Astrocyte (in vitro differentiated cells and primary cell): Measurements from ENCODE around the gene SEC31B. TPM values are rescaled to one million over a fixed set of nuclear protein-coding genes. Genes with fewer than 3 reads are reported as not detected.

Experiments used
- DNase-seq: peaks from one replicate; pipeline ENCODE4 v3.0.0-alpha.2; 2010; ENCODE audit warnings: low read depth
- FAIRE-seq: peaks from 2 replicates; lab custom pipeline; 2011; peaks lifted over from hg19 to GRCh38; lab: Jason Lieb, UNC
- H2AFZ ChIP-seq: 2 replicates; pipeline ENCODE4 v1.6.0; 2012; ENCODE audit warnings: low read depth, low read length, inconsistent platforms
- H3K27ac ChIP-seq: 2 replicates; pipeline ENCODE4 v1.5.1; 2011; ENCODE audit warnings: low read depth, low read length, inconsistent platforms
- H3K27me3 ChIP-seq: 2 replicates; pipeline ENCODE4 v1.6.0; 2011; ENCODE audit warnings: low read length, inconsistent platforms; ENCODE audit not compliant: insufficient read depth
- H3K36me3 ChIP-seq: 2 replicates; pipeline ENCODE4 v1.5.1; 2011; ENCODE audit warnings: low read length, inconsistent platforms; ENCODE audit not compliant: insufficient read depth
- H3K4me1 ChIP-seq: 2 replicates; pipeline ENCODE4 v1.5.1; 2011; ENCODE audit warnings: low read length, inconsistent platforms; ENCODE audit not compliant: insufficient read depth
- H3K4me2 ChIP-seq: 2 replicates; pipeline ENCODE4 v1.6.0; 2012; ENCODE audit warnings: low read length, inconsistent platforms
- H3K4me3 ChIP-seq: 2 replicates; pipeline ENCODE4 v1.5.1; 2011; ENCODE audit warnings: low read depth, mild to moderate bottlenecking, low read length, inconsistent platforms; ENCODE audit not compliant: insufficient read depth
- H3K79me2 ChIP-seq: 2 replicates; pipeline ENCODE4 v1.6.0; 2012; ENCODE audit warnings: mild to moderate bottlenecking, low read length, inconsistent platforms; ENCODE audit not compliant: insufficient read depth
- H3K9ac ChIP-seq: 2 replicates; pipeline ENCODE4 v1.6.0; 2012; ENCODE audit warnings: mild to moderate bottlenecking, low read length, inconsistent platforms
- H3K9me3 ChIP-seq: 2 replicates; pipeline ENCODE4 v1.5.1; 2012; ENCODE audit warnings: low read depth, mild to moderate bottlenecking, low read length, inconsistent platforms; ENCODE audit not compliant: insufficient read depth
- H4K20me1 ChIP-seq: 2 replicates; pipeline ENCODE4 v1.6.0; 2012; ENCODE audit warnings: low read length, inconsistent platforms; ENCODE audit not compliant: insufficient read depth
- H3K27ac Mint-ChIP-seq: one replicate; pipeline ENCODE4 v1.8.0; 2021; ENCODE audit warnings: mild to moderate bottlenecking, mixed read lengths; ENCODE audit not compliant: unreplicated experiment
- H3K27me3 Mint-ChIP-seq: one replicate; pipeline ENCODE4 v1.8.0; 2021; ENCODE audit warnings: low read depth, mixed read lengths; ENCODE audit not compliant: unreplicated experiment
- H3K36me3 Mint-ChIP-seq: one replicate; pipeline ENCODE4 v1.8.0; 2021; ENCODE audit warnings: low read depth, mixed read lengths; ENCODE audit not compliant: unreplicated experiment
- H3K4me1 Mint-ChIP-seq: one replicate; pipeline ENCODE4 v1.8.0; 2021; ENCODE audit warnings: low read depth, mixed read lengths; ENCODE audit not compliant: unreplicated experiment
- H3K4me3 Mint-ChIP-seq: one replicate; pipeline ENCODE4 v1.8.0; 2021; ENCODE audit warnings: mild to moderate bottlenecking, moderate library complexity, mixed read lengths; ENCODE audit not compliant: unreplicated experiment
- H3K9me3 Mint-ChIP-seq: one replicate; pipeline ENCODE4 v1.8.0; 2021; ENCODE audit warnings: mild to moderate bottlenecking, mixed read lengths; ENCODE audit not compliant: unreplicated experiment
- CTCF ChIP-seq: IDR thresholded peaks from 2 replicates; pipeline ENCODE4 v1.5.1; 2011; ENCODE audit warnings: low read depth, mild to moderate bottlenecking, inconsistent platforms, low read length, moderate library complexity; ENCODE audit not compliant: insufficient read depth
- EZH2 ChIP-seq: IDR thresholded peaks from 2 replicates; pipeline ENCODE4 v1.6.1; 2012; ENCODE audit warnings: mild to moderate bottlenecking, low read length, inconsistent platforms; ENCODE audit not compliant: insufficient read depth
- total RNA-seq: library from RNA; stranded (reverse); gene quantifications from 2 replicates; pipeline ENCODE4 v1.2.1, GENCODE V29; 2021

Gene SEC31B
- total RNA-seq, 1 donor from 2014 or later = 7.8 TPM

- H3K9me3 Mint-ChIP-seq = no peaks in the 10 kb centered on the region
- Histone ChIP-seq H3K27me3 (no peaks in the 10 kb centered on the region), H3K36me3 (peaks cover 17% of the 10 kb centered on the region), H3K79me2 (no peaks in the 10 kb centered on the region), H4K20me1 (peaks cover 4% of the 10 kb centered on the region), H3K27ac (no peak overlapping the region), H3K4me3 (no peak overlapping the region), H3K4me1 (no peaks in the 10 kb centered on the region), H3K9ac (no peak overlapping the region), H3K9me3 (no peaks in the 10 kb centered on the region), H2AFZ (no peak overlapping the region), H3K4me2 (no peak overlapping the region)
- no peaks in the 10 kb centered on the region for H3K4me1 Mint-ChIP-seq
- H3K4me3 Mint-ChIP-seq = no peak overlapping the region
- DNase-seq = no peak
- no peaks in the 10 kb centered on the region for H3K27me3 Mint-ChIP-seq
- peaks cover 28% of the 10 kb centered on the region for H3K36me3 Mint-ChIP-seq
- H3K27ac Mint-ChIP-seq = no peak overlapping the region
- no peak for FAIRE-seq
- no peak for TF ChIP-seq EZH2
- no peak for TF ChIP-seq CTCF
Observed at GRCh38 chr10:100554902-100555301, 35.2 kb upstream of the SEC31B start.

GRCh38 chr10:100553929-100554328, 34.3 kb upstream of the SEC31B start:
- FAIRE-seq = no peak
- H3K79me2 ChIP-seq = no peaks in the 10 kb centered on the region
- H2AFZ ChIP-seq = no peak overlapping the region
- H3K27me3 Mint-ChIP-seq = no peaks in the 10 kb centered on the region
- H4K20me1 ChIP-seq = peaks cover 3% of the 10 kb centered on the region
- no peak overlapping the region for H3K4me3 ChIP-seq
- no peak overlapping the region for H3K27ac Mint-ChIP-seq
- peaks cover 28% of the 10 kb centered on the region for H3K36me3 Mint-ChIP-seq
- TF ChIP-seq EZH2 (no peak), CTCF (no peak)
- no peak for DNase-seq
- H3K9me3 ChIP-seq = no peaks in the 10 kb centered on the region
- H3K9ac ChIP-seq = no peak overlapping the region
- no peaks in the 10 kb centered on the region for H3K9me3 Mint-ChIP-seq
- H3K4me2 ChIP-seq = no peak overlapping the region
- H3K27me3 ChIP-seq = no peaks in the 10 kb centered on the region
- H3K4me3 Mint-ChIP-seq = no peak overlapping the region
- H3K27ac ChIP-seq = no peak overlapping the region
- no peaks in the 10 kb centered on the region for H3K4me1 ChIP-seq
- peaks cover 4% of the 10 kb centered on the region for H3K4me1 Mint-ChIP-seq
- peaks cover 25% of the 10 kb centered on the region for H3K36me3 ChIP-seq

- Histone ChIP-seq H4K20me1 (peaks cover 20% of the 10 kb centered on the region), H2AFZ (no peak overlapping the region), H3K9ac (no peak overlapping the region), H3K27me3 (no peaks in the 10 kb centered on the region), H3K9me3 (no peaks in the 10 kb centered on the region), H3K4me3 (no peak overlapping the region), H3K27ac (no peak overlapping the region), H3K4me2 (no peak overlapping the region), H3K4me1 (no peaks in the 10 kb centered on the region), H3K36me3 (peaks cover 36% of the 10 kb centered on the region), H3K79me2 (no peaks in the 10 kb centered on the region)
- TF ChIP-seq EZH2 = no peak
- no peak for TF ChIP-seq CTCF
- Mint-ChIP-seq H3K4me3 (no peak overlapping the region), H3K9me3 (no peaks in the 10 kb centered on the region), H3K27me3 (no peaks in the 10 kb centered on the region), H3K36me3 (peaks cover 41% of the 10 kb centered on the region), H3K4me1 (peaks cover 4% of the 10 kb centered on the region), H3K27ac (no peak overlapping the region)
- DNase-seq = no peak
- FAIRE-seq = no peak
Observed at GRCh38 chr10:100551738-100552137, 32.1 kb upstream of the SEC31B start.
